Brain pericyte (primary cell): ENCODE data around the gene LRRC74B.
"Not testable (repeated sequence)": the region's sequence is repeated elsewhere in the genome, so short reads cannot be mapped to it uniquely, and the experiment has no call there.

ENCODE experiments used
- DNase-seq: peaks from one replicate; pipeline ENCODE4 v3.0.0-alpha.2; 2012; ENCODE audit warnings: low read depth, low spot score

Gene LRRC74B

DNA sequence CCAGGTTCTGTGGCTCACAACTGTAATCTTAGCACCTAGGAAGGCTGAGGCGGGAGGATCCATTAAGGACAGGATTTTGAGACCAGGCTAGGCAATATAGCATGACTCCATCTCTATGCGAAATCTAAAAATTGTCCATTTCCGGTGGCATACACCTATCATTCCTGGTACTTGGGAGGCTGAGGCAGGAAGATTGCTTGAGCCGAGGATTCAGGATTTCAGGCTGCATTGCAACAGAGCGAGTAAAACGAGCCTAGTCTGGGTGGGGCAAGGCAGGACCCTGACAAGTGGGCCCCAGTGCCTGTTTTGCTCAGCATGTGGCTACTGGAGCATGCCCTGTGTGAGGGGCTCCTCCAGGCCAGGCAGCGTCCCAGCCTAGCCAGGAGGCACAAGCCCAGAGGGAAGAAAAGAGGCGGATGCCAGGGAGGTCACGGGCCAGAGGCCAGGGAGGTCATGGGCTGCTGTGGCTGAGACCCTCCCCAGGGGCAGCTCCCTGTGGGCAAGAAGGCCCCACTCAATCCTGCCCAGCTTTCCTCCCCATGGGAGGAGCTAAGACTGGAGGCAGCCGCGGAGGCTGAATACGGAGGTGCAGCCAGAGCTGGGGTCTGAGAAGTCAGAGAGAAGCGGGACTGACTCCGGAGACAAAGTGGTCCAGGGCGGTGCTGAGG is 8.4 kb downstream of the LRRC74B start:
- DNase-seq = no peak

DNA sequence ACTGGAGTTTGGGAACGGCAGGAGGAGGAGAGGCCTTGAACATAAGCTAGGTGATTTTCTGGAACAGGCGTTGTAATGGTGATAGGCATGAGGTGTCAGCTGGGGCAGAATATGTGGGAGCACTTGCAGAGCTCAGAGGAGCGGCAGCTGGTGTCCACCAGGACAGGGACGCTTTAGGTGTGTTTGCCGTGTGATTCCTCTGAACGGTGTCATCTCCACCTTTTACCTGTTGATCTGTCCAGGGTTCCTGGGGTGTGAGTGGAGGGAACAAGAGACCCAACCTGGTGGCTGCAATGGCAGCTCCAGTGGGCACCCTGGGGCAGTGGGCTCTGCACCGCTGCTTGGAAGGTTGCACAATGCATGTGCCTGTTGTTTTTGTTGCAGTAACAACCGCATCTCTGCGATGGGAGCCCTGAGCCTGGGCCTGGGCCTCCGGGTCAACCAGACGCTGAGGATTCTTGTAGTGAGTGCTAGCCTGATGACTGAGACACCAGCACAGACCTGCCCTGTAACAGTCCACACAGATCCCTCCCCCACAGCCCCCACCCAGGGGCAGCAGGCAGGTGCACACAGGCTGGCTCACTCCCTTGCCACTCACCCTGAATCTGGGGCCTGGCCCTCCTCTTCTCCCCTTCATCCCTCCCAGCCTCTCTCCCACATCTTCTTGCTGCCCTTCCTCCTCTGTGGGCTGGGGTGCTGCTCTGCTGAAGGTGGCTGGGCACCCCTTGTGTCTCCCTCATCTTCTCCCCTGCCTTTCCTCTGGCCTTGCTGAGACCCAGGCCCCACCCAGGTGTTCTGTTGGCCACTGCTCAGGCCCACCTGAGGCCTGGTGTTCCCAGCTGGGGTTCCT is 9.2 kb downstream of the LRRC74B start:
- DNase-seq = no peak

DNA sequence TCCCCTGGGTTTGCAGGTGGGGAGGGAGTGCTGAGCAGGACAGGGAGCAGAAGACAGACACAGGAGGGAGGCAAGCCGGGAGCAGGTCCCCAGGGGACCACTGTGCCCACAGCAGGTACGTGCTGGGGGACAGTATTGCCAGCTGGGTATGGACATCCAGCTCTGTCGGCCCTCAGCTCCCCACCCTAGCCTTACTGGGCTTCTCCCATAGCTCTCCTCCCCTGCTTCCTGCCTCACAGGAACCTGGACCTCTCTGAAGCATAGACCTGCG is 9.8 kb downstream of the LRRC74B start:
- no peak for DNase-seq

DNA sequence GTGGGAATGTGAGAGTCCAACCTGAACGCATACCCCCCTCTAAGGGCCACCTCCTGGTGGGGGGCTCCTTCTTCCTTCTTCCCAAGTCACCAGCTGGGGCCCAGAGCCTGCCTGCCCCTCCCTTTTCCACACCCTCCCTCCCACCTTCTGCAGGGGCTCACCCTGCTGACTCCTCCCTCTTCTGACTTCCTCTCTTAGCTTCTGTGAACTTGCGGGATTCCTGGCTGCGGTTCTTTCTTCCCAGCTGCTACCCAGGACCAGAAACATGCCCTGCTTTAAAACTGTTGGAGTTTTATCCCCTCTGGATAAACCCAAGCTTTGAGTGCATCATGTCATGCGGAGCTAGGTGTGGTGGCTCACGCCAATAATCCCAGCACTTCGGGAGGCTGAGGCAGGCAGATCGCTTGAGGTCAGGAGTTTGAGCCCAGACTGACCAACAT is 10.2 kb downstream of the LRRC74B start:
- no peak for DNase-seq

DNA sequence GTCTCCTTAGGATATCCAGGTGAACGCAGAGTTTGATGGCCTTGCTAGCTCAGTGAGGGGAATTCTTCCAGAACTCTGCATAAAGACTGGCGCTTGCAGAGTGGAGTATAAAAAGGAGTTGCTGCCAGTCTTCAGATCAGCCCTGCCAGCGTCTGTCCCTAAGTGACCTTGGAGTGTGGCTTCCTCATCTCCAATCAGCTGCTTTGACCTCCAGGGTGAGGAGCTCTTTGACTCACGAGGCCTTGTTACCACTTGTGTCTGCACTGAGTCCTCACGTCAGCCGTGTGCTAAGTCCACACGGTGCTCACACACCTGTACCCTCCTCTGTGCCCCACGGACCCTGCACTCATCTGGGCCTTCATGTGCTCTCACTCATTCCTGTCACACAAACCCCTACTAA is 14.6 kb downstream of the LRRC74B start:
- not testable (repeated sequence) for DNase-seq

DNA sequence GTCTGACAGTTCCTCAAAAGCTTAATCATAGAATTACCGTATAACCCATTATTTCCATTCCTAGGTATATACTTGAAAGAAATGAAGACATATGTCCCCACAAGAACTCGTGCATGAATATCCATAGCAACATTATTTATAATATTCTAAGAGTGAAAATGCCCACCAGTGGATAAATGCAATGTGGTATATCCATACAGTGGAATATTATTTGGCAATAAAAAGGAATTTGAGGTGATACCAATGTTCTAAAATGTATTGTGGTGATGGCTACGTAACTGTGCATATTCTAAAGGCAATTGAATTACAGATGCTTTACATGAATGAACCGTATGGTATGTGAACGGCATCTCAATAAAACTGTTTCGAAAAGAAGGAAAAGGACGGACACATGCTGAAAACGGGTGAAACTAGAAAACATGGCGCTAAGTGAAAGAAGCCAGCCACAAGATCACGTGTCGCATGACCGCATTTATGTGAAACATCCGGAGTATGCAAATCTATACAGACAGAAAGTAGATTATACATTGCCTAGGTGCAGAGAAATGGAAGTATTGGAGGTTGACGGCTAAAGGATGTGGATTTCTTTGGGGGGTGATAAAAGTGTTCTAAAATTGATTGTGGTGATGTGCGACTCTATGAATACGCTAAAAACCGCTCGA is 16.0 kb downstream of the LRRC74B start:
- not testable (repeated sequence) for DNase-seq

DNA sequence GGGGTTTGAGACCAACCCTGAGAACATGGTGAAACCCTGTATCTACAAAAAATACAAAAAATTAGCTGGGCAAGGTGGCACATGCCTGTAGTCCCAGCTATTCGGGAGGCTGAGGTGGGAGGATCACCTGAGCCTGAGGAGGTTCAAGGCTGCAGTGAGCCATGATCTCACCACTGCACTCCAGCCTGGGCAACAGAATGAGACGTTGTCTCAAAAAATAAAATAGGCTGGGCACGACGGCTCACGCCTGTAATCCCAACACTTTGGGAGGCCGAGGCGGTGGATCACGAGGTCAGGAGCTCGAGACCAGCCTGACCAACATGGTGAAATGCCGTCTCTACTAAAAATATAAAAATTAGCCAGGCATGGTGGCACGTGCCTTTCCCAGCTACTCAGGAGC is 18.7 kb downstream of the LRRC74B start:
- not testable (repeated sequence) for DNase-seq

DNA sequence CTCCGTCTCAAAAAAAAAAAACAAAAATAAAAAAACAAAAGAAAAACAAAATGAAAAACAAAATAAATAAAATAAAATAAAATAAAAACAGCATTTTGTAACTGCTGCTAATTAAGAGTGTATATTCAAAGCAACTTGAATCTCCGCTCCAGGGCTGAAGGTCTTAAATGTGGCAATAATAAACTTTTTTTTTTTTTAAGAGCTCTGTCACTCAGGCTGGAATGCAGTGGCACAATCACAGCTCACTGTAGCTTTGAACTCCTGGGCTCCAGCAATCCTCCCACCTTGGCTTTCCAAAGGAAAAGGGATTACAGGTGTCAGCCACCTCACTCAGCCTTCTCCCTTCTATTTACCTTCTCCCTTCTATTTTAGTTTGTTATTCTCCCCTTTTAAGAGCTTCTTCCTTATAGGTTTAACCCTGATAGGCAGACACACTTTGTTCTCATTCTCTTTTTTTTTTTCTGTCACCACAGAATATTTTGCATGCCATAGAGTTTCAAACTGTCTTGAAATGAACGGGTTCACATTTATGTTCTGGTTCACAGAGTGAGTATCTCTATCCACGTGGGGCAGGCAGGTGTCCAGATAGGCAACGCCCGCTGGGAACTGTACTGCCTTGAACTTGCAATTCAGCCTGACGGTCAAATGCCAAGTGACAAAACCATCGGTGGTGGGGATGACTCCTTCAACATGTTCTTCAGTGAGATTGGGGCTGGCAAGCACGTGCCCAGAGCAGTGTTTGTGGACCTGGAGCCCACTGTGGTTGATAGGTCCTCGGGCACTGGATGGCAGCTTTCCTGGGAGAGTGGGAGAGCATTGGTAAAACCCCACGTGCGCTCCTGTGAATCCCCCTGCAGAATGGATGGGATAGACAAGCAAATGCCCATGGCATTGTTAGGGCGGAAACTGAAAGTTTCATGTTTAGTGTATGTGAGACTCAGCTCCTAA is 19.4 kb downstream of the LRRC74B start:
- no peak for DNase-seq

DNA sequence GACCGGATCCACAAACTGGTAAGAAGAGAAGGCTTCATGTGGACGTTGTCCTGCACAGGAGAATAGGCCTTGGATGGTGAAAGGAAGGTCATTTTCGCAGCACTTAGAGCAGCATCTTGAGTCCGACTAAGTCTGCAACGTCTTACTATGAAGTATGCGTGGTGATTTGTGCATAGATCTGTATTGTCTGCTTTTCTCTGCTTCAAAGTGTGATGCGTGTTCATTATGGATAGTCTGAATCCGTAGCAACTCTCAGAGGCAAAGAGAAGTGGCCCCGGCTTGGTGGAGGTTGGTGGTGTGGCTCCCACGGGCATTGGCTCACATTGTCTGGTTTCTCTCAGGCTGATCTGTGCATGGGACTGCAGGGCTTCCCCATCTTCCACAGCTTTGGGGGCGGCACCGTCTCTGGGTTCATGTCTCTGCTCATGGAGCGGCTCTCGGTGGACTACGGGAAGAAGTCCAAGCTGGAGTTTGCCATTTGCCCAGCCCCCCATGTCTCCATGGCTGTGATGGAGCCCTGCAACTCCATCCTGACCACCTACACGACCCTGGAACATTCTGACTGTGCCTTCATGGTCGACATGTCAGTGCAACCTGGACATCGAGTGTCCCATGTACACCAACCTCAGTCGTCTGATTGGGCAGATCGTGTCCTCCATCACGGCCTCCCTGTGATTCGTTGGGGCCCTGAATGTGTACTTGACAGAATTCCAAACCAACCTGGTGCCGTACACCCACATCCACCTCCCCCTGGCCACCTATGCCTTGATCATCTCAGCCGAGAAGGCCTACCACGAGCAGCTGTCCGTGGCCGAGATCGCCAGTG is 21.5 kb downstream of the LRRC74B start:
- no peak for DNase-seq

DNA sequence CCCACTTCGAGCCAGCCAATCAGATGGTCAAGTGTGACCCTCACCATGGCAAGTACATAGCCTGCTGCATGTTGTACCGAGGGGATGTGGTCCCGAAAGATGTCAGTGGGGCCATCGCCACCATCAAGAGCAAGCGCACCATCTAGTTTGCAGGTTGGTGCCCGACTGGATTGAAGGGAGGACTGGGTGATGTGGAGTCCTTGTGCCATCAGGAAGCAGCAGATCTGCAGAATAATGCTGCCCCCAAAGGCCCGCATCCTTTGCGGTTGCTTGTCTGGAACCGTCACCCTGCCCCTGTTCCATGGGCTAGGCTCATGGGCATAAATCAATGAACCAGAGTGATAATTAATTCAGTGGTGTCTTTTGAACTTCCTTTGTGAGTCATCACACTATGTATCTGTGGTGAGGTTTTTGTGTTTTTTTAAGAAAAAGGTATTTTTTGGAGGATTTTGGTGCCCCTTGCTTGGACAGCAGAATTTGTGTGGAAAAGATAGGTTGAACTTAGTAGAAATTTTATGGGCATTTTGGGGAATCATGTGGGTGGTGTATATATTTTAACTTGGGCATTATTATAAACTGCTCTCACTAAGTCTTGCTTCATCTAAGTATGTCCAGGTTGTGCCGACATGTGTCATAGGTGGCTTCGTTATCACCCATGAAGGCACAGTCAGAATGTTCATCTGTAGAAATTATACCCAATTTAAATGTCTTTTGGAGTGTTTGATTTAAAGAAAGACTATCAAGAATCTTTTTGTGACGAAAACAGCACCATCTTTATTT is 22.3 kb downstream of the LRRC74B start:
- DNase-seq = no peak

DNA sequence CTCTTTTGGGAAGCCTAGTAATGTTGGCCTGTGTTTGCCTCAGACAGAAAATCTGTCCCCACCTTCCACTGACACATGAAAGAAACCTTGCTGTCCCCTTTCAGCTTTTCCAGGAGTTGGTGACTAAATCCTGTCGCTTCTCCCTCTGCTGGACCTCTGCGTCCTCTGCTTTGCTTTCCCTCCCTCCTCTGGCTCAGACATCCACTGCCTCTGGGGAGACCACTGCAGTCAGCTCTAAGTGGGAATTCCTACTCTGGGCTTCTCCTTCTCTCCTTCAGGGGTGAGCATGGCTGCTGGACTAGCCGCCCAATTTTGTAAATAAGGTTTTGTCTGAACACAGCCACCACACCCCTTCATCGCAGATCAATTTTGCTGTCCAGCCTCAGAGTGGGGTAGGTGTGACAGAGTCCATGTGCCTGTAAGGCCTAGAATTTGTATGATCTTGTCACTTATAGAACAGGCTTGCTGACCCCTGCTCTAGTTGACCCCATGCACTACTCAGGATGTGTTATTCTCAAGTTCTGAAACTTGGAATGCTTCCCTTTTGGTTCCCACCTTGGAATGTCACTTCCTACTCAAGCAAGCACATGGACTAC is 23.0 kb downstream of the LRRC74B start:
- no peak for DNase-seq

DNA sequence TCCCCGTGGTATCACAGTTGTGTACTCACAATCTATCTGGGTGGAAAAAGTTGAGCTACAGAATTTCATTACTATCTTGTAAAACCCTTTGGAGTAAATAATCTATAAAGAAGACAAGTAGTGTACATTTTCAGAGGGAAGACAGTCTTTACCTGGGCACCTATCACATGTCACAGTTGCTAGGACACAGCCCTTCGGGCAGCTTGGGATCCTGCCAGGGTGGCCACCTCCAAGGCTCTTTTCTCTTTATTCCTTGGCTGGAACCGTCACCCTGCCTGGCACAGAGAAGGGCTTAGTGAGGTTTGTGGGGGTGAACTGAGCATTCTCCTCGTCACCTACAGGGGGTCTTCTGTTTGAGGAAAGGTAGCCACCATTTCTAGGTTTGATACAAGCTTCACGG is 23.6 kb downstream of the LRRC74B start:
- no peak for DNase-seq

DNA sequence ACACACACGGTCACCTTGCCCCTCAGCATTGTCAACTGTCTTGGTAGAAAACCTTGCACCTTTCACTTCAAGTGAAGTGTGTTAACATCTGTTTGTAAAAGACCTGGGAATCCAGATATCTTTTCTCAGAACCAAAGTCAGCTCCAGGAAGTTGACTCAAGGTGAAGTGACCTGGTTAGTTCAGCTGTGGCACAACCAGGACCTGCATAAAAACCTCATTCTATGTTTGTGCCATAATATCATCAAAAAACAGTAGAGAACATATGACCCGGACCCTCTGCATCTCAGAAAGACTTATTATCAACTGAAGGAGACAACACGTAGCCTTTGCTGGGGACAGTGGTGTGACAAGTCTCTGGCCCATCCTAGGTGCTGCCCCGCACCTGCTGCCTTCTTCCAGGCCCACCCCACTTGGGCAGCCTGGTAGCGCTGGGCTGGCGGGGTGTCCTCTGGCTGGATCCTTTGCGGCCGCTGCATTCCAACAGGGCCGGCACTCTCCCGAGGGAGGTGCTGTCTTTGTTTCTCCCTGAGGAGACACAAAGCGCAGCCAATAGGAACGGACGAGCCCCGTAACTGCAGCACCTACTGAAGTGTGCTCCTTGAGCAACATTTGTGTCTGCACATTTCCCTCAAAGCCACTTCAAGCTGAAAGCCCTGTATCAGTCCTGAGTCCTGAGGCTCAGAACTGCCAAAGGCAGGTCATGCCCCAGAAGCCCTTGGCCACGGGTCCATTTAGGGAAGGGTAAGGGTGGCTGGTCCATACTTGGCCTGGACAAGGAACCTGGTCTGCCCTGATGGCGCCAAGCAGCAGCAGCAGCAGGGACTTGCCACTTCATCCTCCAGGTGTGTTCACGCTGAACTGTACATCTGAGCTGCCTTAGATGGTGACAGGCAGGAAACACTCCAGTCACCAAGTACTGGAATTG is 25.2 kb downstream of the LRRC74B start:
- no peak for DNase-seq

DNA sequence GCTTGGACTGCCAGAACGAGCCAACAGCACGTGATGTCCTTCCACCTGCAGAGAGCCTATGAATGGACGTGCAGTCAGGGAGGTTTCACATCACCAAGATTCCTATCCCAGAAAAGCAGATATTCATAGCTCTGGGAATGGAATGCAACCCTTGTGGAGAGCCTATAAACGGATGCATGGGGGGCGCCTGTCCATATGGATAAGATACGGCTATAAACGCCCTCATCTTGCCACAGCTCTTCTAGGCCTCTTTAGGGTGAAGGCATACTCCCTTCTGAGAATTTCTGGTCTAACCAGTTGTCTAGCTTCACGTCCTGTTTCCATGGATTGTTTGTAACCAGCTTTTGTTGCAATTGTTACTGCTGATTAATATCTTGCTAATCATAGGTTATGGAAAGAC is 26.1 kb downstream of the LRRC74B start:
- DNase-seq = not testable (repeated sequence)

DNA sequence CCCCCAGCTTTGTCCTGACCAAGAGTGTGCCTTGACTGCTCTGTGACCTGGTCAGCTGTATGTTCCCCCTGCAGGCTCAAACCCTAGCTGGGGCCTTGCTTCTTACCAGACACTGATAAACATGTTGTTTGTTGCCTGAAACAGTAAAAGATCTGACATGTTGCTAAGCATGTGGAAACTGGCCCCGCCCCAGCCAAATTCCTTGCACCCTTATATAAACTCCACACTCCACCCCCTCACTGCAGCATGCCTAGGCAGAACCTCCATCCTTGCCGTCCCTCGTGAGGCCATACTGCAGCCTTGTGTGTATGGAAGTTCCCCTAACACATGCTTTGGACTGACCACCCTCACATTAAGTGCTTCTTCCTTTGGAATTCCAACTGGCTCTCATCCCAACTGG is 27.3 kb downstream of the LRRC74B start:
- no peak for DNase-seq

DNA sequence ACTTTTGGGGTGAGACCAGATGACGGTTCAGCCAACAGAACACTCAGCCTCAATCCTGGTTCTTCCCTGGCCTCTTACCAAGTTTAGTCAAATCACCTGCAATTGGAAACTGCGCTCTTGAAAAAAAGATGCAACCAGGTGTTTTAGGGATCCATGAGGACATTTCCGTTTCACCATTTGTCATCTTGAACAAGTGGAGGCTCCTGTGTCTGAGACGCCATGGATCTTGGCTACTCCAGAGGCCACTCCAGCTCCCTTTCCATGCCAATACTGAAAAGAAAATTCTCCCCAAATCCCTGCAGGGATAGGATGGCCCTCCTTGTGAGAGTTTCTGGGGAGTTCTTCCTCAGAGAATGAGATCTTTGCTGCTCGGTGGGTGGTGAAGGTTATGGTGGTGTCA is 27.7 kb downstream of the LRRC74B start:
- no peak for DNase-seq

DNA sequence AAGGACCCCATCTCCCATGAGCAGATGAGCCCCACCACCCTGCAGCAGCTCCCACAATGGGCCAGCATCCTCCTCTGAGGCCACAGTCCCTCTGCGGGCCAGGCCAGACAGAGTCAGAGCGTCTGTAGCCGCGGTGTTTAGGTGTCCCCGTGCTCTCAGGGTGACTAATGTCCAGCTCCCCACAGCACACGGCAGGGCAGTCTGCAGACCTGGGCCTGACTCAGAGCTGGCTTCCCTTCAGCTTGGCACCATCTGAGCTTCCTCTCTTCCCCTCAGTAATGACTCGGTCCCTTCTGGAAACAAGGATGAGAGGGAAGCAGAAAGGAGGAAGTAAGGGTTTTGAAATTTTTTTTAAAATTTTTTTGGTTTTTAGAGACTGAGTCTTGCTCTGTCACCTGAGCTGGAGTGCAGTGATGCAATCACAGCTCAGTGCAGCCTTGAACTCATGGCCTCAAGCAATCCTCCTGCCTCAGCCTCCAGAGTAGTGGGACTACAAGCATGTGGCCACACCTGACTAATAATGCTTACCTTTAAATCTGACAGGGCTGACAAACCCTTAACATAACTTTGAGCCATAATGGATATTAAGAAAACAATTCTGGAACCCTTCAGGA is 28.5 kb downstream of the LRRC74B start:
- no peak for DNase-seq

DNA sequence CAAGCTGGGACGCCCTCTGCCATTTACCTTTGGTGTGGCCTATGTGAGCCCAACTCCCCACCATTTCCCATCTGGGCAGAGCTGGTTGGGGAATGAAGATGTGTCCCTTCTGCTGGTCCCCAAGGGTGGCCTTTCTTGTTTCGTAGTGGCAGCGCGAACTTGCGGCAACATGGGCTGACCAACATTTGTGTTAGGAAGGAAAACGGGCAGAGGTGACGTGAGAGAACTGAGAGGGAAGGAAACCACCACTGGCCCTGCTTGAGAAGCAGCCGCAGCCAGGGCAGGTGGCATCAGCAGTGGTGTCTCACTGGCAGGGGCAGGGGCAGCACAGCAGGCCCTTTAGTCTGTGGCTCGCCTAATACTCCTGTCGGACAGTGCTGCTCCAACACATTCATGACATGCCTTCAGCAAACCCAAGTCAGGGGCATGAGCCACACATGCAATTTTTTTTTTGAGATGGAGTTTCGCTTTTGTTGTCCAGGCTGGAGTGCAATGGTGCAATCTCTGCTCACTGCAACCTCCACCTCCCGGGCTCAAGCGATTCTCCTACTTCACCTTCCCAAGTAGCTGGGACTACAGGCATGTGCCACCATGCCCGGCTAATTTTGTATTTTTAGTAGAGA is 29.9 kb downstream of the LRRC74B start:
- no peak for DNase-seq
